ENCODE results near the gene LOXHD1.

Gene LOXHD1

GRCh38 chr18:46484971-46485370 lies 172.0 kb downstream of the LOXHD1 start:
- POLR2A ChIA-PET, result no interaction called here
- H3K4me3 ChIP-seq (ENCODE audit: low read depth, low read length), result no peak overlapping the region
- CTCF ChIA-PET, result no interaction called here
- no peak for DNase-seq (ENCODE audit: low read depth, low spot score)
- TF ChIP-seq, protein P1, sequence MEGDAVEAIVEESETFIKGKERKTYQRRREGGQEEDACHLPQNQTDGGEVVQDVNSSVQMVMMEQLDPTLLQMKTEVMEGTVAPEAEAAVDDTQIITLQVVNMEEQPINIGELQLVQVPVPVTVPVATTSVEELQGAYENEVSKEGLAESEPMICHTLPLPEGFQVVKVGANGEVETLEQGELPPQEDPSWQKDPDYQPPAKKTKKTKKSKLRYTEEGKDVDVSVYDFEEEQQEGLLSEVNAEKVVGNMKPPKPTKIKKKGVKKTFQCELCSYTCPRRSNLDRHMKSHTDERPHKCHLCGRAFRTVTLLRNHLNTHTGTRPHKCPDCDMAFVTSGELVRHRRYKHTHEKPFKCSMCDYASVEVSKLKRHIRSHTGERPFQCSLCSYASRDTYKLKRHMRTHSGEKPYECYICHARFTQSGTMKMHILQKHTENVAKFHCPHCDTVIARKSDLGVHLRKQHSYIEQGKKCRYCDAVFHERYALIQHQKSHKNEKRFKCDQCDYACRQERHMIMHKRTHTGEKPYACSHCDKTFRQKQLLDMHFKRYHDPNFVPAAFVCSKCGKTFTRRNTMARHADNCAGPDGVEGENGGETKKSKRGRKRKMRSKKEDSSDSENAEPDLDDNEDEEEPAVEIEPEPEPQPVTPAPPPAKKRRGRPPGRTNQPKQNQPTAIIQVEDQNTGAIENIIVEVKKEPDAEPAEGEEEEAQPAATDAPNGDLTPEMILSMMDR (IDR thresholded peaks at IDR 0.05; ENCODE audit: insufficient read depth, low read length, missing control alignments), result no peak

DNA sequence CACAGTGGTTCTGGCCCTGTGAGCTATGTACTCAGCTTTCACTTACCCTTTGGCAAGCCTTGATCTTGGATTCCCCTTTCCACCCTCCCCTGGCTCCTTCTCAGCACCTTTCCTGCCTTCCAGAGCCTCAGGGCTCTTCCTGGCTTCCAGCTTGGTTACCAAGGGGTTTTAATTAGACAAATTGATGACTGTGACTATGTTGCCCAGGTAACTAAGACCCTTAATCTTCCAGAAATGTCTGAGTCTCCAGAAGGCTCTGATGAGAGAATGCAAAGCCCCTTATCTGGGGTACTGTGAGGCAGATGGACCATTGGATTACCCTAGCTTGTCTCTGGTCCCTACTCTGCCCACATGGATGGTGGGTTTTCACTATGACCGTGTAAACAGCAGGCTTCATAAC lies 174.2 kb downstream of the LOXHD1 start:
- TF ChIP-seq, protein P1 (IDR thresholded peaks at IDR 0.05; ENCODE audit: insufficient read depth, low read length, missing control alignments), result no peak

DNA sequence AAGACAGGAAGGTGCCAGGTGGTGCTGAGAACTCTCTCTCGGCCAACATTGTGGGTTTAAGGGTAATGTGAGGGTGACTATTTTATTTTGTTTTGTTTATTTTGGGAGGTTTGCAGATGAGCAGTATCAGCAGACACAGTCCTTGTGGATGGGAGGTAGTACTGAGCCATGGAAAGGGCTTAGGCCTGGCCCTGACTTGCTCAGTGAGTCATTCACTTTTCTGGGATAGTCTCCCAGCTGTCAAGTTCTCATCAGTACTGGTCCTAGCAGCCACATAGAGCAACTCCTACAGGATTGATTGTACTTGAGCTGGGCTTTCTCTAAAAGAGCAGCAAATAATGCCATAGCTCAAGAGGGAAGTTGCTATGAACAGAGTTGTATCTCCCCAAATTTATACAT lies 175.2 kb downstream of the LOXHD1 start:
- POLR2A ChIA-PET, result interaction anchor here (0.7 kb wide), 1 partner anchor 203 kb away, joined by 3 read pairs; no protein-coding TSS in a partner anchor

More for the DNA sequence above, 174.2 kb downstream of the LOXHD1 start:
- no peak overlapping the region for H3K4me3 ChIP-seq (ENCODE audit: low read depth, low read length)
- CTCF ChIA-PET, result interaction anchor here (1.1 to 7.0 kb wide), 6 partner anchors 12 to 818 kb away, joined by 3 to 82 read pairs (median 8); a partner anchor contains a TSS
- DNase-seq (ENCODE audit: low read depth, low spot score), result no peak
- POLR2A ChIA-PET, result no interaction called here

GRCh38 chr18:46481048-46481846 lies 175.8 kb downstream of the LOXHD1 start:
- DNase-seq (ENCODE audit: low read depth, low spot score), result no peak
- TF ChIP-seq, protein P1 (IDR thresholded peaks at IDR 0.05; ENCODE audit: insufficient read depth, low read length, missing control alignments), result peak; percentile 56
- ChIA-PET CTCF (interaction anchor here (0.8 to 7.0 kb wide), 11 partner anchors 10 to 816 kb away, joined by 3 to 82 read pairs (median 4); a partner anchor contains a TSS), POLR2A (interaction anchor here (0.7 kb wide), 1 partner anchor 202 kb away, joined by 3 read pairs; no protein-coding TSS in a partner anchor)
- no peak overlapping the region for H3K4me3 ChIP-seq (ENCODE audit: low read depth, low read length)

More for the DNA sequence above, 175.2 kb downstream of the LOXHD1 start:
- H3K4me3 ChIP-seq (ENCODE audit: low read depth, low read length), result no peak overlapping the region
- CTCF ChIA-PET, result interaction anchor here (1.0 to 7.0 kb wide), 11 partner anchors 11 to 817 kb away, joined by 3 to 82 read pairs (median 4); a partner anchor contains a TSS
- no peak for DNase-seq (ENCODE audit: low read depth, low spot score)
- TF ChIP-seq, protein P1 (IDR thresholded peaks at IDR 0.05; ENCODE audit: insufficient read depth, low read length, missing control alignments), result no peak

GRCh38 chr18:46480226-46480625 lies 176.8 kb downstream of the LOXHD1 start:
- no peak for DNase-seq (ENCODE audit: low read depth, low spot score)
- H3K4me3 ChIP-seq (ENCODE audit: low read depth, low read length), result no peak overlapping the region
- ChIA-PET POLR2A (no interaction called here), CTCF (interaction anchor here (0.6 to 7.0 kb wide), 5 partner anchors 9 to 332 kb away, joined by 3 to 82 read pairs (median 7); no protein-coding TSS in a partner anchor)
- TF ChIP-seq, protein P1 (IDR thresholded peaks at IDR 0.05; ENCODE audit: insufficient read depth, low read length, missing control alignments), result no peak

DNA sequence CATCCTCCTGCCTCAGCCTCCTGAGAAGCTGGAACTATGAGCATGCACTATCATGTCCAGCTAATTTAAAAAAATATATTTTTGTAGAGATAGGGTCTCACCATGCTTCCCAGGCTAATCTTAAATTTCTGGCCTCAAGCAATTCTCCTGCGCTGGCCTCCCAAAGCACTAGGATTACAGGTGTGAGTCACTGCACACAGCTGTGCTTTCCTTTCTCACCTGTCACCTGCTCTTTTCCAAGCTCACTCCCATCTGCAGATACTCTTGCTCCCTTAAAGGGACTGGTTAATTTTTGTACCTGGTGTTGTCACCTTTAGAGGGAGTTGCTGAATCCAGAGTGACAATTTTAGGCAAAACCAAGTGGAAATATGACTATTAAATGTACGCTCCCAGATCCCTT lies 178.2 kb downstream of the LOXHD1 start:
- TF ChIP-seq, protein P1 (IDR thresholded peaks at IDR 0.05; ENCODE audit: insufficient read depth, low read length, missing control alignments), result no peak
- DNase-seq (ENCODE audit: low read depth, low spot score), result no peak
- H3K4me3 ChIP-seq (ENCODE audit: low read depth, low read length), result no peak overlapping the region
- ChIA-PET CTCF (interaction anchor here (0.9 to 7.0 kb wide), 3 partner anchors 198 to 305 kb away, joined by 3 to 82 read pairs (median 5); a partner anchor contains a TSS), POLR2A (no interaction called here)
